GM18505 (cell line): Measurements from ENCODE around the gene PTMA.

Experiments
- ATAC-seq: cut with Tn5 transposase; IDR thresholded peaks from one replicate; pipeline ENCODE4 v1.9.1; 2021; ENCODE audit not compliant: unreplicated experiment
- POLR2A ChIP-seq: IDR thresholded peaks from 4 replicates; pipeline ENCODE4 v1.6.1; 2011; ENCODE audit warnings: borderline replicate concordance; ENCODE audit not compliant: insufficient read depth, insufficient read length; ENCODE audit errors: extremely low read depth

PTMA gene

GRCh38 chr2:231683292-231684235 is 24.8 kb upstream of the PTMA start:
- no peak for TF ChIP-seq POLR2A
- no peak for ATAC-seq

DNA sequence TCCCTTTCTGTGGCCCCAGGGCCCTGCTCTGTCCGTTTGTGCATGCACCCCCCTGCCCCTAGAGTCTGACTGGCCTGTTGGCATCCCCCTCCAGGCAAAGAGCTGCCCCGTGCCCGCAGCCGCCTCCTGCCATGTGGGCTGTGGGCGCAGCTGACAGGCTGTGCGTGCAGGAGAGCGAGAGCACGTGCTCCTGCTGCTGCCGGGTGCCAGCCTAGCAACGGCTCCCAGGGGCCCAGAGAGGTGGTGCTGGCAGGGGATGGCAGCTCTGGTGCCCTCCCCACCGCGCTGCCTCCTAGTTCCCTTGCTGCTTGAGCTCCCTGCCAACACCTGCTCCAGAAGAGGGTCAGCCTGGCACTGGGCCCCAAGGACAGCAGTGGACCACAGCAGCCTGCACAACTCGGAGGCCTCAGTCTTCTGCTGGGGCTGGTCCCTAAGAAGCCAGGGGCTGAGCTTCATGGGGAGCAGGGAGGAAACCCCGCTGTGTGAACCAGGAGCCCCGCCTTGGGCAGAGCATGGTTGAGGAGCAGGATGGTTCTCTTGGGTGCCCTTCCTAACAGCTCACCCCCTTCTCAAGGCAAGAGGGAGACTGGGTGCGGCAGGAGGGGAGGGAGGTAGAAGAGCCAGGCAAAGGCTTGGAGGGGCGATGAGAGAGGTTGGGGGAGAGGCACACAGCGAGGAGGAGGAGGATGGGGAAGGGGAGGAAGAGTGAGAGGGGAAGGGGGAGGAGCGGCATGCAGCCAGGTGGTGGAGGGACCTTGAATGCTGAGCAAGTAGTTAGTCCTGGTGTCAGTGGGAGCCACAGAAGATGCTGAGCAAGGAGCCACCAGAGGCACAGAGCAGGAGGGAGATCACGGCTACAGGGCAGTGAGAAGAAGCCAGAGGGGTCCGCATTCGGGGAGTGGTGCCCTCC is 23.8 kb upstream of the PTMA start:
- no peak for TF ChIP-seq POLR2A
- no peak for ATAC-seq

DNA sequence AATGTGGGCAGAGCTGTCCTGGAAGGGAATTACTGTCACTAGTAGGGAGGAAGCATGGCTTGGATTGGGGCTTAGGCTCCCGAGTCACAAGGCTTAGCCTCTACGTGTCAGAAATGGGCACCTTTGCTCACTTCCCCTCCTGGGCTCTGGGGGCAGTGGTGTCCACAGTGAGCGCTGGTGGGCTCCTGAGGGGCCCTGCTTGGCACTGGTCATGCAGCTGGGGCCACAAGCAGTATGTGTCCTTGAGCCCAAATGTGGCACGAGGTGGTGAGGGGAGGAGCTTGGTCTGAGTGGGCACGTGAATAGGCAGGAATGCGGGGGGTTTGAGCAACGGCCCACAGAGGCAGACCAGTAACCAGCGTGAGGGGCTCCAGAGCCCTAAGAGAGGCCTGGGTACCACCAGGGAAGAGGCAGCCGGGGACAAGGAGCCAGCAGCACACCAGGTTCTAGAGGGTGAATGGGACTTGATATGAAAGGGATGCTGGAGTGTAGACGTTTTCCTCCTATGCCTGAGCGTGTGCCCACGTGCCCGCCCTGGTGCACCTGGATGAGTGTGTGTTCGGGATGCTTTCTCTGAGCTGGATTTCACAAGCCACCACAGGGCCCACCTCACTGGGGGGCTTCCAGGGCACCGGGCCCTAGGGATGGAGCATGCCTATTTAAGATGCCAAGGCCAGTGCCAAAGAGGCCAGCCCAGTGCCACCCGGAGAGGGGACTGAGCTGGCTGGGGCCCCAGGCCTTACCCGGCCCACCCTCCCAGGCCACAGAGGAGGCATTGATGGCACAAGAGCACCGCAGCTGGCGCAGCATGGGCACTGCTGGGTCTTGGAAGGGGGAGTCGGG is 22.8 kb upstream of the PTMA start:
- no peak for ATAC-seq
- TF ChIP-seq POLR2A = no peak

DNA sequence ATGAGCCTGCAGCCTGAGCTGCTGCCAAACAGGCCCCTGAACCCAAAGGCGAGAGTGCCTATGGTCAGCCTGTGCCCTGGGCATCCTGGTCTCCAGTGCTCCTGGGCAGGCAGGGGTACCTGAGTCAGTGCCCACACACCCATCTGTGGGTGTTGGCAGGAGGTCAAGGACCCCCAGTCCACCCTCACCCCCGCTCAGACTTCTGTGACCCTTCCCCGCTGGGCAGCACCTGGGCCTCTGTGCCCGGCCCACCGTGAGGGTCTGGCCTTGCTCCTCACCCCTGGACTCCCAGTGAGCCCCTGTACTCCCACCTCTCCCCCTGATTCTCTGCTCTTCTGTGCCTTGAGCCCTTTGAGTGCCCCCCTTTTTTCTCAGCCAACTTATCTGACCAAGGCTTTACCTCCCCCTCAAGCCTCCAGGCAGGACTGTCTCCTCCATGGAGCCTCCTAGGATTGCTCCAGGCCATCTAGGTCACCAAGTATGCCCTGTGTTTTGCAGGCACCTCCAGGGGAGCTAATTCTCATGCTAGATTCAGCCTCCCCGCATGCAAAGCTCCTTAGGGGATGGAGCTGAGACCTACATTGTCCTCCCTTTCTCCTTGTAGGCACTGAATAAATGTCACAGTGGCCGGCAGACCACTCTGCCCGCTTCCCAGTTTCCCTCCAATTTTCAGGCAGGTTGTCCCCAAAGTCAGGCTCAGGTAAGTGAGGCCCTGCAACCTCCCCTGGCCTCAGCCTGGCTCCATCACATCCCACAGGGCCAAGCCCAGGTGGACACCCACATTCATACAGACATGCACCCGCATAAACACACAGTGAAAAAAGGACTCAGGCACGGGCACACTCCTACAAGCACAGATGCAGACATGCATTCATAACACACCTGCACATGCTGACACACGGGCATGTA is 21.9 kb upstream of the PTMA start:
- no peak for ATAC-seq
- TF ChIP-seq POLR2A = no peak

- TF ChIP-seq POLR2A = peak; percentile 31
- peak; percentile 79 for ATAC-seq
These were observed 21.0 kb upstream of the PTMA start for GRCh38 chr2:231687133-231687852.

- TF ChIP-seq POLR2A = no peak
- ATAC-seq = no peak
These were observed 20.4 kb upstream of the PTMA start for GRCh38 chr2:231687961-231688360.

GRCh38 chr2:231688719-231689118 is 19.6 kb upstream of the PTMA start:
- no peak for TF ChIP-seq POLR2A
- no peak for ATAC-seq

GRCh38 chr2:231689124-231689893 is 19.0 kb upstream of the PTMA start:
- no peak for ATAC-seq
- TF ChIP-seq POLR2A = no peak

- no peak for TF ChIP-seq POLR2A
- no peak for ATAC-seq
These were observed 17.0 kb upstream of the PTMA start for GRCh38 chr2:231691251-231691772.

- TF ChIP-seq POLR2A = no peak
- ATAC-seq = no peak
These were observed 15.5 kb upstream of the PTMA start for GRCh38 chr2:231692847-231693246.
